ENCODE measurements around the gene GIN1. TPM values are rescaled to one million over a fixed set of nuclear protein-coding genes. Genes with fewer than 3 reads are reported as not detected.
"Not testable (repeated sequence)": the region's sequence is repeated elsewhere in the genome, so short reads cannot be mapped to it uniquely, and the experiment has no call there.

GIN1 gene
- total RNA-seq, 1 experiment from 2014 or later, result 11.4 TPM

DNA sequence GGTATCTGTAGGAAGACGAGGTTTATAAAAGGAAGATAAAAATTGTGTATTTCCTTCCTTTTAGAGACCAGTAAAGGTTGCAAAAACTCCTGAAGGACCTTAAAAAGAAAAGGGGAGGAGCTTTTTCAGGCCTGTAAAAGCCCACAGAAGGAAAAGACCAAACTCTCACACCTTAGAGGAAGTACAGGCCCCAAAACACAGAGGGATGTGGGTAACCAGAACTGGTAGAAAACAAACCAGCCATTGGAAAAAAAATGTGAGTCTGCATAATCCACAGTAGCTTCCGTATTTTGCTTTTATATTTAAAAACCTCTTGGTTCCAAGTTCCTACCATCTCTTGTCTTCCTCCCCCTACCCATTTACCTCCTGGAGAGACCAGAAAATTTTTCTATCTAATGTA lies 8.5 kb downstream of the GIN1 start:
- DNase-seq (ENCODE audit: extremely low read depth, low read depth), result no peak

DNA sequence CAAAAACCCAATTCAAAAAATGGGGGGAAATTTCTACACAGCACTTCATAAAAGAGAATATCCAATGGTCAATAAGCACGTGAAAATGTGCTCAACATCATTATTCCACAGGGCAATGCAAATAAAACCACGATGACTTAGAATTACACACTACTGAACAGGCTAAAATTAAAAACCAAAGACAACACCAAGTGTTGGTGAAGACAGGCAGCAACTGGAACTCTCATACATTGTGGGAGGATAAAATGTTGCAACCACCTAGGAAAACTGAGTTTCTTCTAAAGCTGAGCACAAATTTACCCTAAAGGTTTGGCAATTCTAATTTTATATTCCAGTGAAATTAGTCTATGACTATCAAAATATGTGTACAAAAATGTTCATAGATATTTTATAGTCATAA lies 9.5 kb downstream of the GIN1 start:
- no peak for DNase-seq (ENCODE audit: extremely low read depth, low read depth)

DNA sequence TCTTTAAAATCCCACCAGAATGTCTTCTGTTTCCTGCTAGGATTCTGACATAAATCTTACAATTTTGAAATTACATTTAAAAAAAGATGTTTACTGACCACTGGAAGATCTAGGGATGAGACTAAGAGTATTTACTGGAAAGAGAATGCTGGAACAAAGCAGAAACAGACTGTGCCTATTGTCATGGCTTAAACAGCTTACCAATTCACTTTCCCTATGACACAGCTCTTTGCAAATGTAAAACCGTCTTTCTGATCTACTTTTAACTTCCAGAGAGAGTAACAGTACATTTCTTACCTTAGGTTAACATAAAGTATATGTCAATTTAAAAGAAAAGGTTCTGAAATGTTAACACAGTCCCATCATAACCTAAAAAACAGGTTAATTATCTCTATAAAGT lies 10.7 kb downstream of the GIN1 start:
- DNase-seq (ENCODE audit: extremely low read depth, low read depth), result no peak

DNA sequence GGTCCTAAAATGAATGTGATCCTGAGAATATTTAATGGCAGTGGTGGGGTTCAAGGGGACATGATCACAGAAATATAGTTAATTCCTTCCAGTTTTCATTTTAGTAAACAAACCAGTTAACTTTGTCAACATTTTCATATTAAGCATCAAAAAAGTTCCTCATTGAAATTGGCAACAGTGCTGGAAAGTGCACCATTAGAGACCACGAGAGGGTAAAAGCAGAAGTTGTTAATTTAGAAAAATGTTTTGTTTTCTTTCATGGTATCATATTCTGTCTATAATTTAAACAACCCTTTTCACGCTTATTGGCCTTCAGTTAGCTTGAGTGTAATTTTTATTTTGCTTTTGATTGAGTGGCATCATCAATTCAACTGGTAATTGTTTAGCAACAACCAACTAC lies 11.9 kb downstream of the GIN1 start:
- DNase-seq (ENCODE audit: extremely low read depth, low read depth), result no peak

DNA sequence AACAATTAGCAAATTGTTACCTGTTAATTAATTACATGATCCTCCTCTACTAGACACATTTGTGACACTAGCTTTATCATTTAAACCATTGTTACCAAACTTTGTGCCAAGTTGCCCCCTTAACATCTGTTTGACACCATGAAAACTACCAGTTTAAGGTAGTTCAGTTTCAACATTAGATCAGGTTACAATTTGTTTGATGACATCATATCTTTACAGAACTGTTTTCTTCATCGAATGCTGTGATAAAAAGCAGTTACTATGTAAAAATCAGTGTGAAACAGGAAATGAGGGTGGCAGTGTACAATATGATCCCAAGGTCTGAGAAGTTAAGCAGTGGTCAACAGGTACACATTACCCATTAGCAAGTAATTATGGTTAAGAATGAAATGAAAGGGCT lies 17.7 kb downstream of the GIN1 start:
- no peak for DNase-seq (ENCODE audit: extremely low read depth, low read depth)

DNA sequence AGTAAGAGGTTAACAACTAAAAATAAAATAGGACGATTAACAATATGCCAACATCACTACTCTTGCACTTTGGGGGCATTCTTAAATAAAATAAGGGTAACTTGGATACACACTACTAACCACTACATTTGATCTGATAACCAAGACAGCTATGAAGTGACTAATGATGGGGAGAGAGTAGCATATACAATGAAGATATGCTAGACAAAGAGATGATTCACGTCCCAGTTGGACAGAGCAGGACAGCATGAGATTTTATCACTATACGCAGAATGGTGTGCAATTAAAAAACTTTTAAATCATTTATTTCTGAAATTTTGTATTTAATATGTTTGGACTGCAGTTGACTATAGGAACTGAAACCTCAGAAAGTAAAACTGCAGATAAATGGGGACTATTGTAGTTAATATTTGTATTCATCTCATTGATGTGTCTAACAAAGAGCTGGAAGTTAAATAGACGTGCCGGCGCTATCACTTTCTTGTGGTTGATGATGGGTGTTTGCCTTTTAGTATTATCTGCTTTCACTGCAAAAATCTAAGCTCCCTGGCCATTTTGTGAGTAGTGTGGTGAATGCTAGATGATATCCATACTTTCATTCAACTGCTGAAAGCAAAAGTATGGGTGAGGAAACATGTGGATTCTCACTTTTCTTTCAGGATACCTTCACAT lies 18.7 kb downstream of the GIN1 start:
- DNase-seq (ENCODE audit: extremely low read depth, low read depth), result no peak

DNA sequence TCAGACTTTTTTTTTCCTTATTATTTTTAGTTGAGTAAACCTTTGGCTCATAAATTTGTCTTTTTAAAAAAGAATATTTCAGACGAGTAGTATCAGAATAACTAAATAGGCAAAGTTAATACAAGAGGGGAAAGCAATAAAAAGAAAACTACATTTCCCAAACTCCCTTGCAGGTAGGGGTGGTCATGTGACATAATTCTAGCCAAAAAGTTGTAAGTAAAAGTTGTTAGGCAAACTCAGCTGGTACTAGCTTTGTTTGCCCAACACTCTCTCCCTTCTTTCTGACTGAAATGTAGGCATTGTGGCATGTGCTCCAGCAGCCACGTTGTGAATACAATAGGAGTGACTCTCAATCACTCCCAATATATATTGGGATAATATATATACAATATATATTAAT lies 20.9 kb downstream of the GIN1 start:
- DNase-seq (ENCODE audit: extremely low read depth, low read depth), result no peak

DNA sequence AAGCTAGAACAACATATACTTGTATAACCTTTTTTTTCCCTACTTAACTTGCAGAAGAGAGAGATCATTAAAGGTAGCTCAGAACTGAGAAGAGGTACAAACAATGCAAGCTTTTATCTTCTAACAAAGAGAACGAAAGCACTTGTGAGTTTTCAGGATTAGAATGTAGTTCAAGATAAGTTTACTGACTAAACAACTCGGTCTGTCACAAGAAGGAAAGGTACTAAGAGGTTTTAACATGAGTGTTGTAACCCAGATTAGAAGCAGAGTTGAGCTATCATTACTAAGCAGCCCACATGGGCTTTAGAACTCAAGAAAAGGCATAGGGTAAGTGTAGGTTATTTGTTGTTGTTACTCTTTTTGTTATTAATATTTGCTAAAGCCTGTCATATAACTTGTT lies 25.2 kb downstream of the GIN1 start:
- no peak for DNase-seq (ENCODE audit: extremely low read depth, low read depth)

DNA sequence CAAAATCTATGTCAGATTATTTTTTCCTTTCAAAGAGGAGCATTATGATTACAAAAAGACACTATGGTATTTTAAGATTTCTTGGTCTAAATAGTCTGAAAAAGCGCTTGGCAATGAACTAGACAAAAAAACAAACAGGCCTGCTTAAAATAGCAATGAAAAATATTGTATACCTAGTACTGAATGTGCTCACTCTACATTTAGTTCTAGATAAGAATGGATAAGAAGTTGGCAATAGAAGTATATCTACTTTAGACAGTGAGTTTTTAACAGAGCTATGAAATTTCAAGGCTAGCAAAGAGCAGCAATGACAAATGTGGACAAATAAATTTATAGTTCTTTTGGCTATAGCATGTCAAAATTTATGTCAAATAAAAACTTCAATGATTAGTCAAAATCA lies 26.2 kb downstream of the GIN1 start:
- DNase-seq (ENCODE audit: extremely low read depth, low read depth), result no peak

DNA sequence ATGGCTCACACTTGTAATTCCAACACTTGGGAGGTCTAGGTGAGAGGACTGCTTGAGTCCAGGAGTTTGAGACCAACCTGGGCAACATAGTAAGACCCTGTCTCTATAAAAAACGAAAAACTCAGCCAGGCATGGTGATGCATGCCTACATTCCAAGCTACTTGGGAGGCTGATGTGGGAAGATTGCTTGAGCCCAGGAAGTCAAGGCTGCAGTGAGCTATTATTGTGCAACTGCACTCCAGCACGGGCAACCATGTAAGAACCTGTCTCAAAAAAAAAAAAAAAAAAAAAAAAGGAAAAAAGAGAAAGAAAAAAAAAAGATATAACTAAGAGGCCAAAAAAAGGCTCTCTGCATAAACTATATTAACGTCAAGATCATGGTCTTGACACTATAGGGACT lies 27.3 kb downstream of the GIN1 start:
- no peak for DNase-seq (ENCODE audit: extremely low read depth, low read depth)

DNA sequence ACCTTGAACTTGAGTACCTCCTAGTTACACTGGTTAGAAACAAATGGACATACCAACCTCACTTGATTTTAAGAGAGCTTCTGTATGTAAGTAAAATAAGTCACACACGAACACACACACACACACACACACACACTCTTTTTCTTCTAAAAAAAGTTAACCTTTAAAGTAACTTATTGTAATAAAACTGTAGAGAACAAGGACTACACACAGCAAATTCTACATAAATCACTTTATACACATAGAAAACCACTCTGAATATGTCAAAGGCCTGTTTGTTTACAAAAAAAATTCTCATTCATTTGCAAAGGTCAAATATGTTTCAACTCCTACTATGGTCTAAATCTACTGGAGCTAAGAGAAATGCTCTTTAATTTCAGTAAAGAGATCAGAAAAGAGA lies 29.1 kb downstream of the GIN1 start:
- no peak for DNase-seq (ENCODE audit: extremely low read depth, low read depth)

DNA sequence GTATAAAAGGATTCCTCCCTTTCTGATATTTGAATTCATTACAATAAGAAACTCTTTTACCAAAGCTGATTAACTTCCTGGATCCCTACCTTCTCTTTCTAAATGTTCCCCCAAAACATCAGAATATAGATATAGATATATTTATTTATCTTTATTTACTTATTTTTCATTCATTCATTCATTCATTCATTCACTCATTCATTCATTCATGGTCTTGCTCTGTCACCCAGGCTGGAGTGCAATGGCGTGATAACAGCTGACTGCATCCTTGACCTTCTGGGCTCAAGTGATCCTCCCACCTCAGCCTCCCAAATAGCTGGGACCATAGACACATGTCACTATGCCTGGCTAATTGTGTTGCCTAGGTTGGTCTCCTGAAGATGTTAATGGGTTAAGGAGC lies 30.7 kb downstream of the GIN1 start:
- no peak for DNase-seq (ENCODE audit: extremely low read depth, low read depth)

DNA sequence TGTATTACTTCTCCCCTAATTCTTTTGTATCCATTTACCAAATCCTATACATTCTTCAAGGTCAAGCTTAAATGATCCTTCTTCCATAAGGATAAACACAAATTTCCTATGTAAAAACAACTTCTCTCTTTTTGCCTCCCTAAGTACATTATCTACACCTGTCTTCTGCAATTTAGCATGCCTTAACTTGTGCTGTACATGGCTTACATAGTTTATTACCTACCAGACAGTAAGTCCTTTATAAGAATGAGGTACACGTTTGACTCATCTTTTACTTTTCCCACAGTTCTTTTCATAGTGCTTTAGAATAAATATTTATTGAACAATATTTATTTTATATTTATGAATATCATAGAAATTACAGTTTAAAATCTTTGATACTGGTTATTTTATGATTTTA lies 33.4 kb downstream of the GIN1 start:
- DNase-seq (ENCODE audit: extremely low read depth, low read depth), result no peak

DNA sequence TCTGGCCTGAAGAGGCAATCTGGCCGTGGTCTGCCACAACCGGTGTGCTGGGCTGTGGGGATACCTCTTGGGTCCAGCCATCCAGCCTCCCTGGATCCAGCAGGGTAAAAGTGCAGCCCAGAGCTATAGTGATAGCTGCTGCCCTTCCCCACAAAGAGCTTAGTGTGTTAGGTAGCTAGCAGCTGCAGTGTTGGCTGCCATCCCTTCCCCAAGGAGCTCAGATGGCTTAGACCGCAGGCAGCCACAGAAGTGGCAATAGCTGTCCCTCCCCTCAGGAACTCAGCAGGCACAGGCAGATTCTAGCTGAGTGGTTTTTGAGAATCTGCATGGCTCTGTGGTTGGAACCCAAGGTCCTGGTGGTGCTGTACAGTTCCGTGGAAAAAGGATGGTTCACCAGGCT lies 40.1 kb downstream of the GIN1 start:
- DNase-seq (ENCODE audit: extremely low read depth, low read depth), result no peak

DNA sequence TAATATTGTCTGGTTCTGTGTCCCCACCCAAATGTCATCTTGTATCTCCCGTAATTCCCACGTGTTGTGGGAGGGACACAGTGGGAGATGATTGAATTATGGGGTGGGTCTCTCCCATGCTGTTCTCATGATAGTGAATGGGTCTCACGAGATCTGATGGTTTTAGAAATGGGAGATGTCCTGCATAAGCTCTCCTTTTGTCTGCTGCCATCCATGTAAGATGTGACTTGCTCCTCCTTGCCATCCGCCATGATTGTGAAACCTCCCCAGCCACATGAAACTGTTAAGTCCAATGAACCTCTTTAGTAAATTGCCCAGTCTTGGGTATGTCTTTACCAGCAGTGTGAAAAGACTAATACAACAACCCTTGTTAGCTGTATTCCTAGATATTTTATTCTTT lies 44.5 kb downstream of the GIN1 start:
- DNase-seq (ENCODE audit: extremely low read depth, low read depth), result no peak

DNA sequence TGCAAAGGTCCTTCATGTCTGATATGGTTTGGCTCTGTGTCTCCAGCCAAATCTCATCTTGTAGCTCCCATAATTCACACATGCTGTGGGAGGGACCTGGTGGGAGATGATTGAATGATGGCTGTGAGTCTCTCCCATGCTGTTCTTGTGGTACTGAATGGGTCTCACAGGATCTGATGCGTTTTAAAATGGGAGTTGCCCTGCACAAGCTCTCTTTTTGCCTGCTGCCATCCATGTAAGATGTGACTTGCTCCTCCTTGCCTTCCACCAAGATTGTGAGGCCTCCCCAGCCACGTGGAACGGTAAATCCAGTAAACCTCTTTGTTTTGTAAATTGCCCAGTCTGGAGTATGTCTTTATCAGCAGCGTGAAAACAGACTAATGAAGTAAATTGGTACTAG lies 46.4 kb downstream of the GIN1 start:
- DNase-seq (ENCODE audit: extremely low read depth, low read depth), result not testable (repeated sequence)

DNA sequence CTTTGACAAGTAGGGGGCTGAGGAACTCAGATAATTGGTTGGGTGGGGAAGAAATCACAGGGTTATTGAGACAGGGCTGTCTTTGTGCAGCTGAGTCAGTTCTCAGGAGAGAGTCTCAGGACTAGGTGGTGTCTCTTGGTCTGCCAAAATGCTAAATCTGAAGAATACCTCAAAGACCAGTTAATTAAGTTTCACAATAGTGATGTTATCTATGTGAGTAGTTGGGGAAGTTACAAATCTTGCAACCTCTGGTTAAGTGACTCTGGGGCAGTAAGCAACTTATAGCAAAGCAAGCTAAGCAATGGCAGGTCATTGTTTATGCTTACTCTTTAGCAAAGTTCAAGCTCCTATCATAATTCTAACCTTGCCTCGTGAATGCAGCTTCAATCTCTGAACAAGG lies 53.6 kb downstream of the GIN1 start:
- no peak for DNase-seq (ENCODE audit: extremely low read depth, low read depth)

DNA sequence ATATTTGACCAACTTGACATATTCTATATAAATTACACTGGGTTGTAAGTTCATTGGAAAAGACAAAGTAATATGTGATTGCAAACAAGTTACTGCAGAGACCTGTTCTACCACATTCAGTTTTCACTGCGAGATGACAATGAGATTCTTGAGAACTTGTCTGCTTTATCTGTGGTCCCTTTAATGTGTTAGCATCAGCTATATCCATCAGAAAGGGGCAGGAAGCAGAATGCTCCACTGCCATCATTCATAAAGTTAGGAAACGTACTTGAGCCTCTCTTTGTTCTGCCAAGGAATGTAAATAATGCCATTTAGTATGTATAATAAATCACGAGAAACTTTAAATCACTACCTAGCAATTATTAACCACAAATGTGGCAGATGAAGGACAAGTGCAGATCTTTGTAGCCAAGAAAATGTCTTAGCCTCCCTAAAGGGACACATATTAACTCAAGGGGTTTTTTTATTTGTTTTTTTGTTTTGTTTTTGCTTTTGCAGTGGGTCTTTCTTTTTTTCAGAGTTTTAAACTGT lies 59.4 kb downstream of the GIN1 start:
- no peak for DNase-seq (ENCODE audit: extremely low read depth, low read depth)

DNA sequence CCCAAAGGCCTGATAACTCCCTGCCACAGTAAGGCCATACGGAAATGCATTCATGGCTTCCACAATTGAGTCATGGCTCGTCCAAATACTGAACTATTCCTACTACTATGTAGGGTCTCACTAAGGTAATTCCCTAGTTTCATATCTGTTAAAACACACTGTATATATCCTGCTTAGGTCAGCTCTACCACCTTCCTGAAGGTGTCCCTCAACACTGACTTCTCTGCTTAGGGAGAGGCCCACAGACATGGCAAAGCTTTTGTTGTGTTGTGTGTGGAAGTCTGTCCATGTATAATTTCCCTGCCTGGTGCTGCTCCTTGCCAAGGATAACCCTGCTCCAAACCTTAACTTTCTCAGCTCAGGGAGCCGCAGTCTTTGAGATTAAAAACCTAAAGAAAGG lies 60.4 kb downstream of the GIN1 start:
- DNase-seq (ENCODE audit: extremely low read depth, low read depth), result no peak

DNA sequence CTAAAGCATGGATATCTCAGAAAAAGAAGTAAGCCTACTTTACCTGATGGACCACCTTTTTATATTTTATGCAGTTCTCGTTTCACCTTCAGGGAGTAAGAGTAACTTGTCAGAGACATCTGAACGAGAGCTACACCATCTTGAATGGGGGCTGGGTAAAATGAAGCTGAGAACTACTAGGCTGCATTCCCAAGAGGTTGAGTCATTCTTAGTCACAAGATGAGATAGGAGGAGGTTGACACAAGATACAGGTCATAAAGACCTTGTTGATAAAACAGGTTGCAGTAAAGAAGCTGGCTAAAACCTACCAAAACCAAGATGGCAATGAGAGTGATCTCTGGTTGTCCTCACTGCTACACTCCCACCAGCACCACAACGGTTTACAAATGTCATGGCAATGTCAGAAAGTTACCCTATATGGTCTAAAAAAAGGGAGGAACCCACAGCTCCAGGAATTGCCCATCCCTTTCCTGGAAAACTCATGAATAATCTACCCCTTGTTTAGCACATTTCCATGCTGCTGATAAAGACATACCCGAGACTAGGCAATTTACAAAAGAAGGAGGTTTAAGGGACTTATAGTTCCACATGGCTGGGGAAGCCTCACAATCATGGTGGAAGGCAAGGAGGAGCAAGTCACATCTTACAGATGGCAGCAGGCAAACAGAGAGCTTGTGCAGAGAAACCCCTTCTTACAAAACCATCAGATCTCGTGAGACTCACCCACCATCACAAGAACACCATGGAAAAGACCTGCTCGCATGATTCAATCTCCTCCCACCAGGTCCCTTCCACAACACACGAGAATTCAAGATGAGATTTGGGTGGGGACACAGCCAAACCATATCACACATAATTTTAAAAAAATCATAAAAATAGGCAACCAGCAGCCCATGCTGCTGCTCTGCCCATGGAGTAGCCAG lies 62.5 kb downstream of the GIN1 start:
- no peak for DNase-seq (ENCODE audit: extremely low read depth, low read depth)

DNA sequence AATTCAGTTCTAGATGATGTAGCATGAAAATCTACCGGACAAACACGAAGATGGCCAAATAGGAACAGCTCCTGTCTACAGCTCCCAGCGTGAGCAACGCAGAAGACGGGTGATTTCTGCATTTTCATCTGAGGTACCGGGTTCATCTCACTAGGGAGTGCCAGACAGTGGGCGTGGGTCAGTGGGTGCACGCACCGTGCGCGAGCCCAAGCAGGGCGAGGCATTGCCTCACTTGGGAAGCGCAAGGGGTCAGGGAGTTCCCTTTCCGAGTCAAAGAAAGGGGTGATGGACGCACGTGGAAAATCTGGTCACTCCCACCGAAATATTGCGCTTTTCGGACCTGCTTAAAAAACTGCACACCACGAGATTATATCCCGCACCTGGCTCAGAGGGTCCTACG lies 73.2 kb downstream of the GIN1 start:
- not testable (repeated sequence) for DNase-seq (ENCODE audit: extremely low read depth, low read depth)

DNA sequence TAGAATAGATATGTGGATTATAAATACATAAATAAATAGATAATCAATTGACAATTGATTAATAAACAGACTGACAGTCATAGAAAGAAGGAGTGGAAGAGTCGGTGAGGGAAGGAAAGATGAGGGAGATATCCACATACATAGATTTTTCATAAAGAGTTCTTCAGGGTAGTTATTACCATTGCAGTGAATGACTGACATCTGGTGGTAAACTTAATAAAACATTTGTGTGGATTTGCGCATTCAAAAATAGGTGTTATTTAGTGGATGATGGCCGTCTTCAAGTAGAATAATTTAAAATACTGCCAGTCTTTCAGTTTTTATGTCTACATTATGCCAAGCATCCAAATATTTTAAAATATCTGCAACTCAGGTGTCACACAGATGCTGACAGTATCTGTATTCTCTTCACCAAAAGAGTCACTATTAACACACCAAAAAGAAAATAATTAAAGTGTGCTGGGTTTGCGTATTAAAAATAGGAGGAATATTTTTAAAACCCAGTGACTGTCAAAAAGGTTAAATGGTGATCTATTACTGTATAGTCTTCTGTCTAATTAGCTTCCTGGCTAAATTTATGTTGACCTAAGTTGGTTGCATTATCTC lies 78.8 kb downstream of the GIN1 start:
- peak; percentile 44 for DNase-seq (ENCODE audit: extremely low read depth, low read depth)

Measured in NCI-H460 (cell line).